ENCODE results near the gene ABCG1. TPM values are rescaled to one million over a fixed set of nuclear protein-coding genes. Genes with fewer than 3 reads are reported as not detected.

Gene ABCG1
- total and polyA plus RNA-seq, 2 experiments from 2014 or later: 1.3 to 4.4 TPM

DNA sequence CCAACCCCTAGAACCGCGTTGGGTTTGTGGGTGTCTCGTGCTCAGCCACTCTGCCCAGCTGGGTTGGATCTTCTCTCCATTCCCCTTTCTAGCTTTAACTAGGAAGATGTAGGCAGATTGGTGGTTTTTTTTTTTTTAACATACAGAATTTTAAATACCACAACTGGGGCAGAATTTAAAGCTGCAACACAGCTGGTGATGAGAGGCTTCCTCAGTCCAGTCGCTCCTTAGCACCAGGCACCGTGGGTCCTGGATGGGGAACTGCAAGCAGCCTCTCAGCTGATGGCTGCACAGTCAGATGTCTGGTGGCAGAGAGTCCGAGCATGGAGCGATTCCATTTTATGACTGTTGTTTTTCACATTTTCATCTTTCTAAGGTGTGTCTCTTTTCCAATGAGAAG lies 77.6 kb downstream of the ABCG1 start:
- H3K4me1 Mint-ChIP-seq: peaks cover 9% of the 10 kb centered on the region
- Histone ChIP-seq H3K79me2 (replicated peaks; ENCODE audit: insufficient read depth) (no peaks in the 10 kb centered on the region), H3K4me2 (no peak overlapping the region), H4K20me1 (replicated peaks; ENCODE audit: insufficient read depth) (no peaks in the 10 kb centered on the region), H3K4me3 (no peak overlapping the region), H3F3A (replicated peaks; ENCODE audit: low read depth) (no peaks in the 10 kb centered on the region), H2AFZ (no peak overlapping the region), H3K27me3 (ENCODE audit: insufficient read depth) (no peaks in the 10 kb centered on the region), H3K4me1 (ENCODE audit: insufficient read depth) (no peaks in the 10 kb centered on the region), H3K36me3 (ENCODE audit: insufficient read depth) (no peaks in the 10 kb centered on the region), H3K27ac (ENCODE audit: low read depth) (no peak overlapping the region), H3K9me2 (ENCODE audit: insufficient read depth) (no peaks in the 10 kb centered on the region)
- peaks cover 14% of the 10 kb centered on the region for H3K27me3 Mint-ChIP-seq (ENCODE audit: insufficient read depth, low read depth, poor library complexity)
- DNase-seq (ENCODE audit: low spot score): no peak
- H3K4me3 Mint-ChIP-seq: no peak overlapping the region
- no peak for ATAC-seq
- TF ChIP-seq, protein P1, sequence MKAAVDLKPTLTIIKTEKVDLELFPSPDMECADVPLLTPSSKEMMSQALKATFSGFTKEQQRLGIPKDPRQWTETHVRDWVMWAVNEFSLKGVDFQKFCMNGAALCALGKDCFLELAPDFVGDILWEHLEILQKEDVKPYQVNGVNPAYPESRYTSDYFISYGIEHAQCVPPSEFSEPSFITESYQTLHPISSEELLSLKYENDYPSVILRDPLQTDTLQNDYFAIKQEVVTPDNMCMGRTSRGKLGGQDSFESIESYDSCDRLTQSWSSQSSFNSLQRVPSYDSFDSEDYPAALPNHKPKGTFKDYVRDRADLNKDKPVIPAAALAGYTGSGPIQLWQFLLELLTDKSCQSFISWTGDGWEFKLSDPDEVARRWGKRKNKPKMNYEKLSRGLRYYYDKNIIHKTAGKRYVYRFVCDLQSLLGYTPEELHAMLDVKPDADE (IDR thresholded peaks at IDR 0.05): no peak
- TF ChIP-seq, protein P2, sequence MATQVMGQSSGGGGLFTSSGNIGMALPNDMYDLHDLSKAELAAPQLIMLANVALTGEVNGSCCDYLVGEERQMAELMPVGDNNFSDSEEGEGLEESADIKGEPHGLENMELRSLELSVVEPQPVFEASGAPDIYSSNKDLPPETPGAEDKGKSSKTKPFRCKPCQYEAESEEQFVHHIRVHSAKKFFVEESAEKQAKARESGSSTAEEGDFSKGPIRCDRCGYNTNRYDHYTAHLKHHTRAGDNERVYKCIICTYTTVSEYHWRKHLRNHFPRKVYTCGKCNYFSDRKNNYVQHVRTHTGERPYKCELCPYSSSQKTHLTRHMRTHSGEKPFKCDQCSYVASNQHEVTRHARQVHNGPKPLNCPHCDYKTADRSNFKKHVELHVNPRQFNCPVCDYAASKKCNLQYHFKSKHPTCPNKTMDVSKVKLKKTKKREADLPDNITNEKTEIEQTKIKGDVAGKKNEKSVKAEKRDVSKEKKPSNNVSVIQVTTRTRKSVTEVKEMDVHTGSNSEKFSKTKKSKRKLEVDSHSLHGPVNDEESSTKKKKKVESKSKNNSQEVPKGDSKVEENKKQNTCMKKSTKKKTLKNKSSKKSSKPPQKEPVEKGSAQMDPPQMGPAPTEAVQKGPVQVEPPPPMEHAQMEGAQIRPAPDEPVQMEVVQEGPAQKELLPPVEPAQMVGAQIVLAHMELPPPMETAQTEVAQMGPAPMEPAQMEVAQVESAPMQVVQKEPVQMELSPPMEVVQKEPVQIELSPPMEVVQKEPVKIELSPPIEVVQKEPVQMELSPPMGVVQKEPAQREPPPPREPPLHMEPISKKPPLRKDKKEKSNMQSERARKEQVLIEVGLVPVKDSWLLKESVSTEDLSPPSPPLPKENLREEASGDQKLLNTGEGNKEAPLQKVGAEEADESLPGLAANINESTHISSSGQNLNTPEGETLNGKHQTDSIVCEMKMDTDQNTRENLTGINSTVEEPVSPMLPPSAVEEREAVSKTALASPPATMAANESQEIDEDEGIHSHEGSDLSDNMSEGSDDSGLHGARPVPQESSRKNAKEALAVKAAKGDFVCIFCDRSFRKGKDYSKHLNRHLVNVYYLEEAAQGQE (IDR thresholded peaks at IDR 0.05; ENCODE audit: unreplicated experiment): no peak
- TF ChIP-seq, protein P3, sequence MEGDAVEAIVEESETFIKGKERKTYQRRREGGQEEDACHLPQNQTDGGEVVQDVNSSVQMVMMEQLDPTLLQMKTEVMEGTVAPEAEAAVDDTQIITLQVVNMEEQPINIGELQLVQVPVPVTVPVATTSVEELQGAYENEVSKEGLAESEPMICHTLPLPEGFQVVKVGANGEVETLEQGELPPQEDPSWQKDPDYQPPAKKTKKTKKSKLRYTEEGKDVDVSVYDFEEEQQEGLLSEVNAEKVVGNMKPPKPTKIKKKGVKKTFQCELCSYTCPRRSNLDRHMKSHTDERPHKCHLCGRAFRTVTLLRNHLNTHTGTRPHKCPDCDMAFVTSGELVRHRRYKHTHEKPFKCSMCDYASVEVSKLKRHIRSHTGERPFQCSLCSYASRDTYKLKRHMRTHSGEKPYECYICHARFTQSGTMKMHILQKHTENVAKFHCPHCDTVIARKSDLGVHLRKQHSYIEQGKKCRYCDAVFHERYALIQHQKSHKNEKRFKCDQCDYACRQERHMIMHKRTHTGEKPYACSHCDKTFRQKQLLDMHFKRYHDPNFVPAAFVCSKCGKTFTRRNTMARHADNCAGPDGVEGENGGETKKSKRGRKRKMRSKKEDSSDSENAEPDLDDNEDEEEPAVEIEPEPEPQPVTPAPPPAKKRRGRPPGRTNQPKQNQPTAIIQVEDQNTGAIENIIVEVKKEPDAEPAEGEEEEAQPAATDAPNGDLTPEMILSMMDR (conservative IDR thresholded peaks at IDR 0.05; ENCODE audit: low read depth in 2 of 2): no peak
- TF ChIP-seq ZNF114 (CRISPR knock-in tag; IDR thresholded peaks at IDR 0.05) (no peak), STAT1 (IDR thresholded peaks at IDR 0.05; ENCODE audit: unreplicated experiment) (no peak), POLR2AphosphoS5 (IDR thresholded peaks at IDR 0.05; ENCODE audit: low read depth) (no peak), EZH2phosphoT487 (IDR thresholded peaks at IDR 0.05; ENCODE audit: unreplicated experiment) (no peak), CREB1 (CRISPR knock-in tag; IDR thresholded peaks at IDR 0.05; ENCODE audit: low read depth) (no peak), NANOG (IDR thresholded peaks at IDR 0.05; ENCODE audit: borderline replicate concordance) (no peak), EZH2 (IDR thresholded peaks at IDR 0.05; ENCODE audit: low read depth, unreplicated experiment) (no peak), ZNF331 (CRISPR knock-in tag; IDR thresholded peaks at IDR 0.05; ENCODE audit: low read depth) (no peak)
- TF ChIP-seq, protein P4, sequence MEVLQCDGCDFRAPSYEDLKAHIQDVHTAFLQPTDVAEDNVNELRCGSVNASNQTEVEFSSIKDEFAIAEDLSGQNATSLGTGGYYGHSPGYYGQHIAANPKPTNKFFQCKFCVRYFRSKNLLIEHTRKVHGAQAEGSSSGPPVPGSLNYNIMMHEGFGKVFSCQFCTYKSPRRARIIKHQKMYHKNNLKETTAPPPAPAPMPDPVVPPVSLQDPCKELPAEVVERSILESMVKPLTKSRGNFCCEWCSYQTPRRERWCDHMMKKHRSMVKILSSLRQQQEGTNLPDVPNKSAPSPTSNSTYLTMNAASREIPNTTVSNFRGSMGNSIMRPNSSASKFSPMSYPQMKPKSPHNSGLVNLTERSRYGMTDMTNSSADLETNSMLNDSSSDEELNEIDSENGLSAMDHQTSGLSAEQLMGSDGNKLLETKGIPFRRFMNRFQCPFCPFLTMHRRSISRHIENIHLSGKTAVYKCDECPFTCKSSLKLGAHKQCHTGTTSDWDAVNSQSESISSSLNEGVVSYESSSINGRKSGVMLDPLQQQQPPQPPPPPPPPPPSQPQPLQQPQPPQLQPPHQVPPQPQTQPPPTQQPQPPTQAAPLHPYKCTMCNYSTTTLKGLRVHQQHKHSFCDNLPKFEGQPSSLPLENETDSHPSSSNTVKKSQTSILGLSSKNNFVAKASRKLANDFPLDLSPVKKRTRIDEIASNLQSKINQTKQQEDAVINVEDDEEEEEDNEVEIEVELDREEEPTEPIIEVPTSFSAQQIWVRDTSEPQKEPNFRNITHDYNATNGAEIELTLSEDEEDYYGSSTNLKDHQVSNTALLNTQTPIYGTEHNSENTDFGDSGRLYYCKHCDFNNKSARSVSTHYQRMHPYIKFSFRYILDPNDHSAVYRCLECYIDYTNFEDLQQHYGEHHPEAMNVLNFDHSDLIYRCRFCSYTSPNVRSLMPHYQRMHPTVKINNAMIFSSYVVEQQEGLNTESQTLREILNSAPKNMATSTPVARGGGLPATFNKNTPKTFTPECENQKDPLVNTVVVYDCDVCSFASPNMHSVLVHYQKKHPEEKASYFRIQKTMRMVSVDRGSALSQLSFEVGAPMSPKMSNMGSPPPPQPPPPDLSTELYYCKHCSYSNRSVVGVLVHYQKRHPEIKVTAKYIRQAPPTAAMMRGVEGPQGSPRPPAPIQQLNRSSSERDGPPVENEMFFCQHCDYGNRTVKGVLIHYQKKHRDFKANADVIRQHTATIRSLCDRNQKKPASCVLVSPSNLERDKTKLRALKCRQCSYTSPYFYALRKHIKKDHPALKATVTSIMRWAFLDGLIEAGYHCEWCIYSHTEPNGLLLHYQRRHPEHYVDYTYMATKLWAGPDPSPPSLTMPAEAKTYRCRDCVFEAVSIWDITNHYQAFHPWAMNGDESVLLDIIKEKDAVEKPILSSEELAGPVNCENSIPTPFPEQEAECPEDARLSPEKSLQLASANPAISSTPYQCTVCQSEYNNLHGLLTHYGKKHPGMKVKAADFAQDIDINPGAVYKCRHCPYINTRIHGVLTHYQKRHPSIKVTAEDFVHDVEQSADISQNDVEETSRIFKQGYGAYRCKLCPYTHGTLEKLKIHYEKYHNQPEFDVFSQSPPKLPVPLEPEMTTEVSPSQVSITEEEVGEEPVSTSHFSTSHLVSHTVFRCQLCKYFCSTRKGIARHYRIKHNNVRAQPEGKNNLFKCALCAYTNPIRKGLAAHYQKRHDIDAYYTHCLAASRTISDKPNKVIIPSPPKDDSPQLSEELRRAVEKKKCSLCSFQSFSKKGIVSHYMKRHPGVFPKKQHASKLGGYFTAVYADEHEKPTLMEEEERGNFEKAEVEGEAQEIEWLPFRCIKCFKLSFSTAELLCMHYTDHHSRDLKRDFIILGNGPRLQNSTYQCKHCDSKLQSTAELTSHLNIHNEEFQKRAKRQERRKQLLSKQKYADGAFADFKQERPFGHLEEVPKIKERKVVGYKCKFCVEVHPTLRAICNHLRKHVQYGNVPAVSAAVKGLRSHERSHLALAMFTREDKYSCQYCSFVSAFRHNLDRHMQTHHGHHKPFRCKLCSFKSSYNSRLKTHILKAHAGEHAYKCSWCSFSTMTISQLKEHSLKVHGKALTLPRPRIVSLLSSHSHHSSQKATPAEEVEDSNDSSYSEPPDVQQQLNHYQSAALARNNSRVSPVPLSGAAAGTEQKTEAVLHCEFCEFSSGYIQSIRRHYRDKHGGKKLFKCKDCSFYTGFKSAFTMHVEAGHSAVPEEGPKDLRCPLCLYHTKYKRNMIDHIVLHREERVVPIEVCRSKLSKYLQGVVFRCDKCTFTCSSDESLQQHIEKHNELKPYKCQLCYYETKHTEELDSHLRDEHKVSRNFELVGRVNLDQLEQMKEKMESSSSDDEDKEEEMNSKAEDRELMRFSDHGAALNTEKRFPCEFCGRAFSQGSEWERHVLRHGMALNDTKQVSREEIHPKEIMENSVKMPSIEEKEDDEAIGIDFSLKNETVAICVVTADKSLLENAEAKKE (CRISPR knock-in tag; IDR thresholded peaks at IDR 0.05): no peak
- no peaks in the 10 kb centered on the region for H3K9me3 Mint-ChIP-seq
- peaks cover 2% of the 10 kb centered on the region; the same call in 1 of the 3 replicates for H3K36me3 Mint-ChIP-seq (ENCODE audit: low read depth)
- H3K27ac Mint-ChIP-seq: no peak overlapping the region

All from GM23338 (cell line).